NCI-H446 (cell line): ENCODE measurements around the gene ZFPM1.

Experiments used
- DNase-seq, 2 experiments: peaks; one replicate each; lab custom pipeline; 2025; lab: John Stamatoyannopoulos, UW

The ZFPM1 gene

DNA sequence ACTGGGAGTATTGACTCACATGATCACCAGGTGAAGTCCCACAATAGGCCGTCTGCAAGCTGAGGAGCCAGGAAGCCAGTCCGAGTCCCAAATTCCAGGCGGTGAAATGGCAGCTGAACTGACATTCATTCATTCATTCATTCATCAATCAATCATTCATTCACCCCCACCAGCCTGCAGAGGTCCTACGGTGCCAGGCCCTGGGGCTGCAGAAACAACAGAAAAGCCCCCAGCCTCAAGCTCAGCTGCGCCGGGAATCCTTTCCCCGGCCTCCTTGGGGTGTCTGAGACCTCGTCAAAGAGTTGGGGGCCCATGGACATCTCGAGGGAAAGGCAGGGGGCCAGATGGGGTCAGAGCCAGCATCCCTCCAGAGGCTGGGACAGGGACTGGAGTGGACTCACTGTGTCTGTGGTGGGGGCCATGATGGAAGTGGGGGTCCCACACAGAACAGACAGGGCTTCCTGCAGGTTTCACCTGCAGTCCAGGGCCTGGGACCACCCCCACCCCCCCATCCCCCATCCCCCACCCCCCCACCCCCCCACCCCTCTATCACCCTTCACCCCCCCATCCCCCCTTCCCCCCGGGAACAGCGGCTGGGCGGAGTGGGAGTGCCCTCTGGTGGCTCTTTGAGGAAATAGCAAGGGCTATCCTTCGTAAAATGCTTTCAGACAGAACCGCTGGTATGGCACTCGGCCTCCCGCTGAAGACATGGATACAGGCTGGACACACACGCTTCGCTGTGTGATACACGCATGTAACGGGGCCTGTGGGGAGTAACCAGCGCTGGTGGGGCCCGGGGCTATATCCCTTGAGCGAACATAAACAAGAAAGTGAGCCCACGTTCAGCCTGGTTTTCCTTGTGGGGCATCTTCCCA lies 108.6 kb downstream of the ZFPM1 start:
- peak in 1 of 2 experiments; percentile 28 for DNase-seq

DNA sequence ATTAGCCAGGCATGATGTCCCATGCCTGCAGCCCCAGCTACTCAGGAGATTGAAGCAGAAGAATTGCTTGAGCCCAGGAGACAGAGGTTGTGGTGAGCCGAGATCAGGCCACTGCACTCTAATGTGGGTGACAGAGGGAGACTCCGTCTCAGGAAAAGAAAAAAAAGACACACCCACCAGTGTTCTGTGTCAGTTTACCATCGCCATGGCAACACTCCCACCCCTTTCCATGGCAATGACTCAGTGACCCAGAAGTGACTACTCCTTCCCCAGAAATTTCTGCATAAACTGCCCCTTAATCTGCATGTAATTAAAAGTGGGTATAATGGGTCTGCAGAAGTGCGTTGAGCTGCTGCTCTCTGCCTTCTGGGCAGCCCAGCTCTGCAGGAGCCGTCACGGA lies 113.1 kb downstream of the ZFPM1 start:
- DNase-seq, result no peak

DNA sequence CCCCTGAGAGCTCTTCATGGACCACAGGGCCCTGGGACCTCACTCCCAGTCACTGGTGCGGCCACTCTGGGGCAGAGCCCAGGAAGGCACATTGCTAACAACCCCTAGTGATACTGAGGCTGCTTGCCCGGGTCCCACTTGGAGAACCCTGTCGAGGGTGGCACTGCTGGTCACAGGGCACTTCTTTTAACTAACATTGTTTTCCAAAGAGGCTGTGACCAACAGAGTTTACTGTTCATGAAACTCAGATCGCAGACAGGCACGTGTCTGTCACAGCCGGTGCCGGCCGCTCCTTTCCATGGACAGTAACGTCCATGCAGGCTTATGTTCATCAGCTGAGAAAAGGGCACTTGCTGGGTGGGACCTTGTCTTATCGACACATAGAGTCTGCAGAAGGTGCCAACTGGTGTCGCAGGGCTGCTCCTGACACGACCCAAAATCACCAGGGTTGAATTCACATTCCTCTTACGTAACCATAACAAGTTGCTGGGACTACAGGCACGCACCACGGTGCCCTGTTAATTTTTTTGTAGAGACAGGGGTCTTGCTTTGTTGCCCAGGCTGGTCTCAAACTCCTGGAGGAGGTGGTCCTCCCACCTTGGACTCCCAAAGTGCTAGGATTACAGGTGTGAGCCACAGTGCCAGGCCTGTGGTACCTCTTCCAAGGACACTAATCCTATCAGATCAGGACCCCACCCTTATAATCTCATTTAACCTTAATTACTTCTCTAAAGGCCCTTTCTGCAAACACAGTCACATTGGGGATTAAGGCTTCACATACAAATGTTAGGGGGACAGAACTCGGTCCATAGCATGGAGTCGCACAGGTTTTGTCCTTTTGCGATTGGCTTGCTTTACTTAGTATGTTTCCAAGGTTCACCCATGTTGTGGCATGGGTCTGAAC lies 115.9 kb downstream of the ZFPM1 start:
- DNase-seq, result no peak

DNA sequence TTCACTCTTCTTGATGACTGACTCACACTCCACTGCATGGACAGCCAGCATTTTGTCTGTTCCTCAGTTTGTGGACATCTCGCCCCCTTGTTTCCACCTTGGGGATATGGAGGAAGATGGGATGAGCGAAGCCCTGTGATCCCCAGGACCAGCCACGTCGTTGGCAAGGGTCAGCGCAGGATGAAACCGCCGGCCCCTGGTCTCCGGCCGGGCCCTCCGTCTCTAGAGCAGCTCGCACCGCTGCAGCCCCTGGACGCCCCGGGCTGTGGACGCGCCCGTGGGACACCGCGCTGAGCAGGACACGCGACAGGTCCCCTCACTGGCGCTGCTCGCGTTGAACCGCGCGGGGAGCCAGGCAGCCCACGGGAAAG lies 116.5 kb downstream of the ZFPM1 start:
- no peak for DNase-seq

DNA sequence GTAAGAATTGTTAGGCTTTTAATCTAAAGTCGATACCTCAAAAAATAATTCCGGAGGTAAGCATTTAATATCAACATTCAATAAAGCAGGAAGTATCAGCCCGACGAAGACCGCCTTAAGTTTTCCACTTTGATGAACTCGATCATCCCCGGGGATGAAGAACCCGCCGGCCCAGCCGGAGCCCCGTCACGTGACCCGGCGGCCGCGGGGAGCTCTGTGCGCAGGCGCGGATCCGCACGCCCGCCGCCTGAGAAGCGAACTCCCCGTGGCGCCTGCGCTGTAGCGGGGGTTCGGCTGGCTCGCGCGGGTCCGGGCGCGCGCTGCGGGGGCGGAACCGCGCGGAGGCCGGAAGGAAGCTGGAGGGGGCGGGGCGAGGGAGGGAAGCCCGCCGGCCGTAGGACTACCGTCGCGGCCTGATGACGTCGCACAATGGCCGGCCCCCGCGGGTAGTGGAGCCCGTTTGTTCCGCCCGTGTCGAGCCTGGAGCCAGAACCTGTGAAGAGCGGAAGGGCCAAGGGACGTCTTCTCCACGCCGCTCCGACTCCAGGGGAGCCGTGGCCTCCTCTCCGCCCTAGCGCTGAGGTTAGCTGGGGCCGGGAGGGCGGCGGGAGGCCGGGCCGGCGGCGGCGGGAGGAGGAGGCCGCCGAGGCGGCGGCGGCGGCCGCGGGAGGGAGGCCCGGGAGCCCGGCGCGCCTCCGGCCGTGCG lies 117.1 kb downstream of the ZFPM1 start, which contains the start of gene ZC3H18:
Gene ZC3H18 (plus strand): TSS at position 419 of the 706 bp plus-strand sequence. CDS start 6,721 bp downstream, outside the sequence.
- peak; percentile 74 to 95 for DNase-seq

DNA sequence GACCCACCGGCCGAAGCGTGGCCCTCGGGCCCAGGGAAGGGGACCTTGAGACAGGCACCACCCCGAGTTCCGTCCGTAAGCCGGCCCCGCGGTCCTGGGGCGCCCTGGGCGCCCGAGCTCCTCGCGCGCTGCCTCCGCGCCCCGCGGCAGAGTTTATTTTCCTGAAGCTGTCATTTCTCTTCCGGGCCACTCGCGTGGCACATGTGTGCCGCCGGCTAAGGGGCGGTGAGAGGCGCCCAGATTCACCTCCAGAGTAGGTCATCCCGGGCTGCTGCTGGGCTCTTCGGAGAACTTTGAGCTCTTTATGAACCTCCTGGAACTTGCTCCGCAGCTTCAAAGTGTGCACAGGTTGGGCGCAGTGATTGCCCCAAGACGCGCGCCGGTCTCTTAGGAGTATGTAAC lies 117.6 kb downstream of the ZFPM1 start:
- no peak for DNase-seq

DNA sequence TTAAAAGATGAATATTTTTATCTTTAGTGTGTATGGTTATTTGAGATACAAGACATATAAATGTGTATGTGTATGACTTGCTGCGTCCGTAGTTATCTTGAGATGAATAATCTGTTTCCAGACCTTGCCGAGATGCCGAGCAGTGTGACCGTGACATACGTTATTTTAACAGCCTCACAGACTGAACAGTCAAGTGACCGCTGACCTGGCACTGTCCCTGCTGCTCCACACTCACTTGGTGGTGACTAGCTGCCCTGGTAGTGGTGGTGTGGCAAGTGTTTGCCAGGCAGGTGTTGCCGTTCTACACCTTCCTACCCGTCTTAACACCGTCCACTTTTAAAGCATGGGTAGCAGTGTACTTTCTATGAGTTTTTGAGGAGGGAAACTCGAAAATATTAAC lies 122.2 kb downstream of the ZFPM1 start:
- no peak for DNase-seq

DNA sequence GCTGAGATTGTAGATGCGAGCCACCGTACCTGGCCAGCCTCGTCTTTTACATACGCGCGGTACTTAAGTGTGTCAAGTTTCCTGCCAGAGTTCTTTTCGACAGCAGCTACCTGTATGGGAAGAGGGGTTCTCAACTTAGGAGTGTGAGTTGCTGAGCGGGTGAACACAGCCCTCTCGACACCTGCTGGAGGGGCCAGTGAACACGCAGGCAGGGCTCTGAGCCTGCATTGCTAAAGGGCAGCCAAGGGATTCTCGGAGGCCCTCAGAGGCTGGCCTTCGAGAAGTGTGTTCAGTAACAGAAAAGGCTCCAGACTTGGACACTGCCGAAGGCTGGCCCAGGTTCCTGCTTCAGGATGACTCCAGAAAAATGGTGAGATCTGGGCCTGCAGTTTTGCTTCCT lies 123.2 kb downstream of the ZFPM1 start:
- no peak for DNase-seq

DNA sequence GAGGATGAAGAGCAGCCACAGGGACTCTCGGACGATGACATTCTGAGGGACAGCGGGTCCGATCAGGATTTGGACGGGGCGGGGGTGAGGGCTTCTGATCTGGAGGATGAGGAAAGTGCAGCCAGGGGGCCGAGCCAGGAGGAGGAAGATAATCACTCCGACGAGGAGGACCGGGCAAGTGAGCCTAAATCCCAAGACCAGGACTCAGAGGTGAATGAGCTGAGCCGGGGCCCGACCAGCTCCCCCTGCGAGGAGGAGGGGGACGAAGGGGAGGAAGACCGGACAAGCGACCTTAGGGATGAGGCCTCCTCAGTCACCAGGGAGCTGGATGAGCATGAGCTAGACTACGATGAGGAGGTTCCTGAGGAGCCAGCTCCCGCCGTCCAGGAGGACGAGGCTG lies 124.1 kb downstream of the ZFPM1 start:
- no peak for DNase-seq

DNA sequence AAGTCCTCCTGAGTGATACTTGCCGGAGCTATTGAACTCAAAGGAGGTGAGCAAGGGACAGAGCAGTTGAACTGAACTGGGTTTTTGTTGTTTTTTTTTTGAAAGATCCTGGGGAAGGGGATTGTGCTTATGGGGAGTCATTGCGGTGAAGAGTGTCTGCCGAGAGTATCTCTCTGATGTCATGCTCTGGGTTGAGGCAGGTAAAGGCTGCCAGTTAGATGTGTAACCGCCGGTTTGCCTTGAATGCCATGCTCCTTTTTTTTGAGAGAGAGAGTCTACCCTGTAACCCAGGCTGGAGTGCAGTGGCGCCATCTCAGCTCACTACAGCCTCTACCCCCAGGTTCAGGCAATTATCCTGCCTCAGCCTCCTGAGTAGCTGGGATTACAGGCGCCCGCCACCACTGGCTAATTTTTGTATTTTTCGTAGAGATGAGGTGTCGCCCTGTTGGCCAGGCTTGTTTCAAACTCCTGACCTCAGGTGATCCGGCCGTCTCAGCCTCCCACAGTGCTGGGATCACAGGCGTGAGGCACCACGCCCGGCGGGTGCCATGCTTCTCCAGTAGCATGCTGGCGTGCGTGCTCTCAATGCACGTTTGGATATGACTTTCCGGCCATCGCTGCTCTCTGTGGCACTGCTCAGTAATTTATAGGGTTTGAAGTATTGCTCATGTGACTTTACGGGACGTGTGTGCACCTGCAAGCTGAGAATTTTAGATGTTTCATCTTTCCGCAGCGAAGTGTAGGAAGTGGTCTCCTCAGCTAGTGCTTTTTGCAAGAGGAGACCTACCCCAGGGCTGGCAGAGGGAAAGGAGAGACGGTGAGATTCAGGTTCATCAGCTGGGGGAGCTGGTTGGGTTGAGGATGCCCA lies 125.6 kb downstream of the ZFPM1 start:
- DNase-seq, result no peak

DNA sequence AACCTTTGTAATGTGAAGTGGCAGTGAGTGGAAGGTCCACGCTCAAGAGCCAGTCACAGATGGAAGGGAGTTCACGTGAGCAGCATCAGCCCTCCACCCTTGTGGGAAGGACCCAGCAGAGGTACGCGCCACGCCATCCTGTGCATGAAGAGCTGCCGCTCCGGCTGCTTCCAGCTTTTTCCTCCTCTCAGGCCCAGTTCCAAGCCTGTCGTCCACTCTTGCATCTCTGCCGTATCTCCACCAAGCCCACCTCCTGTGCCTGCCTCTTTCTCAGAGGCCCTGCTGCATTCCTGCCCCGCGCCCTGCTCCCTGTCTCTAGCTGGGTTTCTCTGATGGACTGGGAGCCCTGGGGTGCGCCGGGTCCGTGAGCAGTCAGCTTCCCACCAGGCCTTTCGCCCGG lies 127.3 kb downstream of the ZFPM1 start:
- no peak for DNase-seq

DNA sequence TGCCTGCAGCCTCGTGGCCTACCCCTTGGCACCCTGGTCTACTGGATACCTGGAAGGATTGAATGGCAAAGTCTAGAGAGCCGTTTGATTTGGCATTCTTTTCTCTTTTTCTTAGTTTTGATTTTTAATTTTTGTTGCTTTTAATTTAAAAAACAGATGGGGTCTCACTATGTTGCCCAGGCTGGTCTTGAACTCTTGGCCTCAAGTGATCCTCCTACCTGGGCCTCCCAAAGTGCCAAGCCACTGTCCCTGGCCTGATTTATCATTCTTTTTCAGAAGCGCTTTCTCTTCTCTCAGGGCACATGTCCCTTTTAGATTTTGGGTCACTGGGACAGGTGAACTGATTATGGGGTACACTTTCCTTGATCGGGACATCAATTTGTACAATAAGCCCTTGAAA lies 128.0 kb downstream of the ZFPM1 start:
- no peak for DNase-seq

DNA sequence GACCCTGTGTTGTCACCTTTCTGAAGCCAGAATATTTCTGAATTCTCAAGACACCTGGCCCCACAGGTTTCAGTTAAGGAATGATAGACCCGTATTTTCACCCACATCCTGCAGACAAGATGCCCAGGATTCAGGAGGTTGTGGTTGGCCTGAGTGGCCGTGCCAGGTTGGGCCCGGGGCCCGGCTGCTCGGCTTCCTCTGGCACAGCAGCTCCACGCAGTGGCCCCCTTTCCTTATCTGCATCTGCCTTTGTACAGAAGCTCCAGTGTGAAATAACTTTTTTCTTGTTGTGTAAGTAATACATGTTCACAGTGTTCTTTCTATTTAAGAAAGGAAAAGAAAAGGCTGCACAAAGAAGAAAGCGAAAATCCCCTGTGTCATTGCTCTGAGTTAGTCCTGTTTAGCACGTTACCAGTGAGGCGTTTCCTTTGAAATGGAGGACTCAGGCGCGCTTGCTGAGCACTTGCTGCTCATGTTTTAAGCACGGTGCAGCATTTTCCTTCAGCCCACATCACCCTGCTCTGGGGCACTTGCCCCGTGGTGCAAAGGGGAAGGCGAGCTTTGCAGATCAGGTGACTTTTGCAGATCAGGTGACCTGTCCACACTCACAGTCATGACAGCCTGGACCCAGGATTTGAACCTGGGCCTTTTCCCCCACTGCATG lies 130.0 kb downstream of the ZFPM1 start:
- DNase-seq, result no peak

DNA sequence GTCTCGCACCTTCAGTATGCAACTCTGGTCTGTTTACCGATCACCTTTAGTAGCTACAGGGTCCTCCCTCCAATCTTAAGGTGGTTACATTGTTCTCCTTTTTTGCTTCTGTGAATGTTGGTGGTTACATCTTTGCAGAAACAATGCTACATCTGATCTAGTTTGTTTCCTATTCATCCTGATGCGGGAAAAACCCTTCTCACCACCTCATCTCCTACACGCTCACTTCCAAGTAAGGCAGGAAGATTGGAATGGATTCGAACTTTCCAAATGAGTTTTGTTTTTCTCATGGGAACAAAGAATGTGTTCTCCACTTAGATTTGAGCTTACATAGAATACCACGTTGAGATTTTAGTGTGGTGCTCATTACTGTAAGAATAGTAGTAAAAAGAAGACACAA lies 131.6 kb downstream of the ZFPM1 start:
- no peak for DNase-seq

DNA sequence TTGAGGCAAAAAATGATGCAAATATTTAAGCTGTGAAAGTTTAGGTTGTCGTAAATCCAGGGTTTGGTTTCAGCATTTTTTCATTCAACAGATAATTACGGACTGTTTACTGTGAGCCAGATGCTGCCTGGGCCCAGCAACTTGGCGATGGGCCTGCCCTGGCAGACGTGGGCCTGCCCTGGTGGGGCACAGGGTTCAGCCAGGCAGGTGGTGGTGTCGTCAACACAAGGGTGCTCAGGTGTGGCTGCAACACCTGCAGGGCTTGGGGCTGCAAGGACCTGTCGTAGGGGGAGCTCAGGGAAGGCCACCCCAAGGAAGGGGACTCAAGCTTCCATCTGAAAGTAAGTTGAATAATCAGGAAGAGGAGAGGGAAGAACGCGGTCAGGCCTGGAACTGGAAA lies 132.2 kb downstream of the ZFPM1 start:
- DNase-seq, result no peak

DNA sequence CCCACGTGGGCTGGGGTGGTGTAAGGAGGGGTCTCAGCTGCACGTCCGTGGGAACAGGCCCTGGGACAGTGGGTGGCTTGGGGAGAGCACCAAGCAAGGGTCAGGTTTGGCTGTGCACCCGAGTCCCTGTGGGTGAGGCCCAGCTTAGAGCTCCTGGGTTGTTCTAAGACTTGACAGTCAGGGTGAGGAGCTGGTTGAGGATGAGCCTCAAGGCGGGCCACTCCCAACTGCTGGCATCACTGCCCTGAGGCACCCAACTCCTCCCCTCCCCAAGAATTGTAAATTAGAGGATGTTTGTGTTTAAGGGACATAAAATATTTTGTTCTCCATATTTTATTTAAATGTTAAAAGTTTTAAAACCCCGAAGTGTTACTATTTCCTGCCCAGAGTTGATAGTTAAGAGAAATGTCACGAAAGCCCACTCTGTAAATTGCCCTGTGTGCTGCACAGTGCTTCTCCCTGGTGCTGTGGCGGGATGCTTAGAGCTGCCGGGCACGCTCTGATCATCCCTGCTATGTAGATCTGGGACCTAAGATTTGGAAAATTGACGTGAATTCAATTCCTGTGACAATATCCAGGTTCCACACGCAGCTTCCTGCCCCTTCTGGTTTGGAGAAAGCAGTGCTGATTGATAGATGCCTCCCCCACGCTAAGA lies 133.0 kb downstream of the ZFPM1 start:
- DNase-seq, result no peak
